Activated CD4-positive, alpha-beta T cell treated with anti-CD3 and anti-CD28 coated beads, Interleukin-2, Interleukin-4, amounts not matched to agents 100 ng/mL and 50 ng/mL, durations not matched to agents 16 hours and 8 hours (primary cell): ENCODE measurements around the gene ERBB2.
A peak's percentile ranks its signal among the peaks of the same experiment; 100 is the strongest.

Experiments used
- DNase-seq: peaks from one replicate; pipeline ENCODE4 v3.0.0-alpha.2; 2020; ENCODE audit warnings: low spot score

ERBB2 gene

GRCh38 chr17:39665642-39666224 lies 34.1 kb upstream of the ERBB2 start:
- DNase-seq = no peak

GRCh38 chr17:39666231-39666600 lies 33.6 kb upstream of the ERBB2 start:
- no peak for DNase-seq

- no peak for DNase-seq
Observed at GRCh38 chr17:39666601-39667261, 33.1 kb upstream of the ERBB2 start.

- DNase-seq = no peak
Observed at GRCh38 chr17:39667262-39667944, 32.5 kb upstream of the ERBB2 start.

GRCh38 chr17:39667945-39668924 lies 31.6 kb upstream of the ERBB2 start, which contains the start of gene PNMT:
Gene PNMT (plus strand): TSS chr17:39668453. CDS start chr17:39668476, 23 bp downstream.
- DNase-seq = peak; percentile 62

- DNase-seq = no peak
Observed at GRCh38 chr17:39669897-39670735, 29.7 kb upstream of the ERBB2 start.

GRCh38 chr17:39670746-39671145 lies 29.1 kb upstream of the ERBB2 start:
- DNase-seq = no peak

GRCh38 chr17:39671651-39672521 lies 28.0 kb upstream of the ERBB2 start:
- no peak for DNase-seq

- no peak for DNase-seq
Observed at GRCh38 chr17:39672522-39673334, 27.1 kb upstream of the ERBB2 start.

GRCh38 chr17:39673335-39674081 lies 26.4 kb upstream of the ERBB2 start:
- no peak for DNase-seq

- DNase-seq = no peak
Observed at GRCh38 chr17:39674179-39674578, 25.7 kb upstream of the ERBB2 start.

GRCh38 chr17:39674702-39675389 lies 25.0 kb upstream of the ERBB2 start:
- DNase-seq = no peak

GRCh38 chr17:39675390-39676082 lies 24.3 kb upstream of the ERBB2 start:
- DNase-seq = no peak

- DNase-seq = peak; percentile 50
Observed at GRCh38 chr17:39676198-39676819, 23.6 kb upstream of the ERBB2 start.

- DNase-seq = no peak
Observed at GRCh38 chr17:39677072-39677471, 22.8 kb upstream of the ERBB2 start.

- no peak for DNase-seq
Observed at GRCh38 chr17:39677542-39678339, 22.1 kb upstream of the ERBB2 start.
